ENCODE data around the gene IHH. TPM values are rescaled to one million over a fixed set of nuclear protein-coding genes. Genes with fewer than 3 reads are reported as not detected.

IHH gene
- total RNA-seq, 1 donor from 2014 or later, result 0.16 TPM

GRCh38 chr2:219081701-219082331 is 21.1 kb upstream of the IHH start:
- Mint-ChIP-seq H3K9me3 (no peaks in the 10 kb centered on the region), H3K27ac (ENCODE audit: unreplicated experiment) (no peak overlapping the region), H3K27me3 (ENCODE audit: low read depth) (no peaks in the 10 kb centered on the region), H3K36me3 (ENCODE audit: low read depth) (no peaks in the 10 kb centered on the region), H3K4me3 (no peak overlapping the region), H3K4me1 (peaks cover 6% of the 10 kb centered on the region)
- no peak for DNase-seq (ENCODE audit: low read depth, low spot score)
- no peak for TF ChIP-seq CTCF (conservative IDR thresholded peaks at IDR 0.05)

GRCh38 chr2:219081096-219081495 is 20.4 kb upstream of the IHH start:
- Mint-ChIP-seq H3K9me3 (no peaks in the 10 kb centered on the region), H3K27me3 (ENCODE audit: low read depth) (no peaks in the 10 kb centered on the region), H3K27ac (ENCODE audit: unreplicated experiment) (no peak overlapping the region), H3K36me3 (ENCODE audit: low read depth) (no peaks in the 10 kb centered on the region), H3K4me1 (no peaks in the 10 kb centered on the region), H3K4me3 (no peak overlapping the region)
- no peak for TF ChIP-seq CTCF (conservative IDR thresholded peaks at IDR 0.05)
- no peak for DNase-seq (ENCODE audit: low read depth, low spot score)

- Mint-ChIP-seq H3K4me1 (no peaks in the 10 kb centered on the region), H3K4me3 (no peak overlapping the region), H3K36me3 (ENCODE audit: low read depth) (no peaks in the 10 kb centered on the region), H3K27ac (ENCODE audit: unreplicated experiment) (no peak overlapping the region), H3K9me3 (no peaks in the 10 kb centered on the region), H3K27me3 (ENCODE audit: low read depth) (no peaks in the 10 kb centered on the region)
- TF ChIP-seq CTCF (conservative IDR thresholded peaks at IDR 0.05), result no peak
- DNase-seq (ENCODE audit: low read depth, low spot score), result no peak
Observed at GRCh38 chr2:219079417-219079816, 18.7 kb upstream of the IHH start.

GRCh38 chr2:219078951-219079350 is 18.2 kb upstream of the IHH start:
- Mint-ChIP-seq H3K36me3 (ENCODE audit: low read depth) (peaks cover 3% of the 10 kb centered on the region), H3K4me3 (no peak overlapping the region), H3K27ac (ENCODE audit: unreplicated experiment) (no peak overlapping the region), H3K9me3 (no peaks in the 10 kb centered on the region), H3K27me3 (ENCODE audit: low read depth) (no peaks in the 10 kb centered on the region), H3K4me1 (no peaks in the 10 kb centered on the region)
- no peak for DNase-seq (ENCODE audit: low read depth, low spot score)
- TF ChIP-seq CTCF (conservative IDR thresholded peaks at IDR 0.05), result no peak

GRCh38 chr2:219078126-219078525 is 17.4 kb upstream of the IHH start:
- H3K36me3 Mint-ChIP-seq (ENCODE audit: low read depth), result peaks cover 4% of the 10 kb centered on the region
- DNase-seq (ENCODE audit: low read depth, low spot score), result no peak
- no peaks in the 10 kb centered on the region for H3K27me3 Mint-ChIP-seq (ENCODE audit: low read depth)
- no peak overlapping the region for H3K4me3 Mint-ChIP-seq
- no peak overlapping the region for H3K27ac Mint-ChIP-seq (ENCODE audit: unreplicated experiment)
- TF ChIP-seq CTCF (conservative IDR thresholded peaks at IDR 0.05), result no peak
- no peaks in the 10 kb centered on the region for H3K4me1 Mint-ChIP-seq
- no peaks in the 10 kb centered on the region for H3K9me3 Mint-ChIP-seq
